GM12873 (cell line): ENCODE results near the gene WIF1.

Experiments used
- CTCF ChIP-seq: IDR thresholded peaks from 2 replicates; pipeline ENCODE4 v1.5.1; 2012; ENCODE audit warnings: low read depth, mild to moderate bottlenecking, moderate library complexity, low read length, control low read depth; ENCODE audit not compliant: insufficient read depth; ENCODE audit errors: missing control alignments

Gene WIF1

GRCh38 chr12:65121049-65121955, at the start of gene WIF1:
Gene WIF1 (minus strand): TSS chr12:65121305. CDS start chr12:65121191, 114 bp downstream.
- TF ChIP-seq CTCF, result peak; percentile 60

GRCh38 chr12:65170209-65170881, 49.2 kb upstream of the WIF1 start:
- TF ChIP-seq CTCF, result no peak

GRCh38 chr12:65169320-65170208, 48.5 kb upstream of the WIF1 start, which contains the start of gene LEMD3:
Gene LEMD3 (plus strand): TSS chr12:65169583. CDS start chr12:65169597, 14 bp downstream.
- no peak for TF ChIP-seq CTCF

GRCh38 chr12:65168681-65169319, 47.7 kb upstream of the WIF1 start:
- TF ChIP-seq CTCF, result no peak

GRCh38 chr12:65164774-65165173, 43.7 kb upstream of the WIF1 start:
- TF ChIP-seq CTCF, result no peak

- TF ChIP-seq CTCF, result no peak
Measured at GRCh38 chr12:65164244-65164643, 43.1 kb upstream of the WIF1 start.
